Fibroblast of pulmonary artery (primary cell): Measurements from ENCODE around the gene ZNF157.

Experiments
- DNase-seq: peaks from one replicate; pipeline ENCODE4 v3.0.0-alpha.2; 2010; ENCODE audit warnings: low read depth
- H3K4me3 ChIP-seq: replicated peaks from 2 replicates; pipeline ENCODE4 v1.5.1; 2011; ENCODE audit warnings: low read depth, mild to moderate bottlenecking, control low read depth, low read length, moderate library complexity
- CTCF ChIP-seq: IDR thresholded peaks from 2 replicates; pipeline ENCODE4 v1.5.1; 2011; ENCODE audit warnings: mild to moderate bottlenecking, control low read depth, low read length, inconsistent platforms; ENCODE audit errors: missing control alignments

ZNF157 gene

GRCh38 chrX:47390780-47391179, 20.4 kb downstream of the ZNF157 start:
- TF ChIP-seq CTCF = no peak

GRCh38 chrX:47413179-47413594, 42.8 kb downstream of the ZNF157 start:
- no peak for TF ChIP-seq CTCF
- H3K4me3 ChIP-seq = no peak overlapping the region
- DNase-seq = no peak

More at GRCh38 chrX:47390780-47391179, 20.4 kb downstream of the ZNF157 start:
- no peak overlapping the region for H3K4me3 ChIP-seq
- no peak for DNase-seq

GRCh38 chrX:47420265-47420664, 49.9 kb downstream of the ZNF157 start:
- TF ChIP-seq CTCF = no peak
- DNase-seq = no peak
- no peak overlapping the region for H3K4me3 ChIP-seq

- no peak for DNase-seq
- H3K4me3 ChIP-seq = no peak overlapping the region
- TF ChIP-seq CTCF = no peak
These were observed 50.6 kb downstream of the ZNF157 start for GRCh38 chrX:47420962-47421361.

- DNase-seq = no peak
- TF ChIP-seq CTCF = no peak
- no peak overlapping the region for H3K4me3 ChIP-seq
These were observed 52.1 kb downstream of the ZNF157 start for GRCh38 chrX:47422444-47422843.

- no peak for TF ChIP-seq CTCF
- H3K4me3 ChIP-seq = no peak overlapping the region
- DNase-seq = no peak
These were observed 60.5 kb downstream of the ZNF157 start for GRCh38 chrX:47430925-47431324.

- H3K4me3 ChIP-seq = no peak overlapping the region
- TF ChIP-seq CTCF = no peak
- DNase-seq = no peak
These were observed 76.1 kb downstream of the ZNF157 start for GRCh38 chrX:47446431-47446830.
